BLaER1 (cell line): ENCODE data around the gene RALGAPA1.
A peak's percentile ranks its signal among the peaks of the same experiment; 100 is the strongest.

Experiments
- H3K27ac ChIP-seq: shearing (Covaris generic); formaldehyde crosslinking; 2 replicates; pipeline ENCODE4 v1.8.1; 2022
- H3K27me3 ChIP-seq: shearing (Covaris generic); formaldehyde crosslinking; 2 replicates; pipeline ENCODE4 v1.8.1; 2022
- H3K36me3 ChIP-seq: shearing (Covaris generic); formaldehyde crosslinking; 2 replicates; pipeline ENCODE4 v1.8.1; 2022
- H3K4me1 ChIP-seq: shearing (Covaris generic); formaldehyde crosslinking; 2 replicates; pipeline ENCODE4 v1.8.1; 2022
- H3K4me2 ChIP-seq: shearing (Covaris generic); formaldehyde crosslinking; 2 replicates; pipeline ENCODE4 v1.8.1; 2022
- H3K4me3 ChIP-seq: shearing (Covaris generic); formaldehyde crosslinking; 2 replicates; pipeline ENCODE4 v1.8.1; 2022
- H3K9ac ChIP-seq: shearing (Covaris generic); formaldehyde crosslinking; 2 replicates; pipeline ENCODE4 v1.8.1; 2022
- H3K9me3 ChIP-seq: shearing (Covaris generic); formaldehyde crosslinking; 2 replicates; pipeline ENCODE4 v1.8.1; 2022
- H4K20me1 ChIP-seq: shearing (Covaris generic); formaldehyde crosslinking; 2 replicates; pipeline ENCODE4 v1.8.1; 2022
- Cebpa-rat ChIP-seq: shearing (Covaris generic); IDR thresholded peaks from 2 replicates; pipeline ENCODE4 v1.8.1; 2022

RALGAPA1 gene

DNA sequence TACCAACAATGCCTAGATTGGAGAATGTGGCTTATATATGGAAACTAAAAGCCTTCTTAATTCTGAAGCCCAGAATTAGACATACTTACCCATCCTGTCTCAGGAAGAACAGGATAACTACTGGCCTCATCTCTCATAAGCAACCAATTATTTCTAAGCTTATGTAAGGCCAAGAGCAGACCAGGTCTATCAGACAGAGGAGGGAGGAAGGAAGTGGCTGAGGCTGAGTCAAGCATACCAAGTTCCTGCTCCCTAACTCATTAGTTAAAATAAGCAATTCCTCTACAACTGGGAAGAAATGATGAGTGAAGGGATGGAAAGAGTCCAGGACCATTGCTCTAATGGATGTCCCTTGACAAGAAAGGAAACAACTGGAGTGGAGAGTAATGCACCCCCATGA lies 302.2 kb downstream of the RALGAPA1 start:
- no peaks in the 10 kb centered on the region for H3K27me3 ChIP-seq
- H3K4me1 ChIP-seq: peaks cover 8% of the 10 kb centered on the region
- no peaks in the 10 kb centered on the region for H3K36me3 ChIP-seq
- TF ChIP-seq Cebpa-rat: no peak
- H3K9ac ChIP-seq: no peak overlapping the region
- H3K4me3 ChIP-seq: no peak overlapping the region
- H3K9me3 ChIP-seq: no peaks in the 10 kb centered on the region
- no peaks in the 10 kb centered on the region for H4K20me1 ChIP-seq
- no peak overlapping the region for H3K27ac ChIP-seq
- peak overlapping the region; percentile 31 for H3K4me2 ChIP-seq

- Histone ChIP-seq H3K4me2 (peak overlapping the region; percentile 31; the same call in 1 of the 2 replicates), H4K20me1 (no peaks in the 10 kb centered on the region), H3K4me3 (no peak overlapping the region), H3K27ac (no peak overlapping the region), H3K36me3 (no peaks in the 10 kb centered on the region), H3K27me3 (no peaks in the 10 kb centered on the region), H3K4me1 (peaks cover 8% of the 10 kb centered on the region), H3K9ac (no peak overlapping the region), H3K9me3 (no peaks in the 10 kb centered on the region)
- TF ChIP-seq Cebpa-rat: no peak
These were observed 302.6 kb downstream of the RALGAPA1 start for GRCh38 chr14:35506461-35506860.

DNA sequence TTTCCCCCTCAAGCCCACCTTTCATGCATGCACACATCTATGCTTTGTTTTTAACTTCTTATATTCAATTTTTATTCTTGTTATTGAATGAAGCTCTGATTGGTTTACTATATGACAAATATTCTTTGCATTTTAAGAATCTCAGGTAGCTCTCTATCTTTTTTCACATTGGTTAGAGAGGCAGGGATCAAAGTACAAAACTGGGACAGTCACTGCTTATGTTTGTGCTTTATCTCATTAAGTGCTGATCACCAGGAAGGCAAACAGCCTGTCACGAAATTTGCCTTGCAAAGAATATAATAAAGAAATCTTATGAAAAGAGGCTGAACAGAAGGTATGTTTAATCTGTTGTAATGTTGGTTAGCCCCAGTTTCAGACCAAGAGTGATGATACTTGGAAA lies 304.8 kb downstream of the RALGAPA1 start:
- no peaks in the 10 kb centered on the region for H4K20me1 ChIP-seq
- no peaks in the 10 kb centered on the region for H3K27me3 ChIP-seq
- H3K4me3 ChIP-seq: no peak overlapping the region
- H3K36me3 ChIP-seq: no peaks in the 10 kb centered on the region
- H3K9me3 ChIP-seq: no peaks in the 10 kb centered on the region
- peaks cover 8% of the 10 kb centered on the region for H3K4me1 ChIP-seq
- no peak overlapping the region for H3K9ac ChIP-seq
- no peak for TF ChIP-seq Cebpa-rat
- no peak overlapping the region for H3K27ac ChIP-seq
- no peak overlapping the region for H3K4me2 ChIP-seq

DNA sequence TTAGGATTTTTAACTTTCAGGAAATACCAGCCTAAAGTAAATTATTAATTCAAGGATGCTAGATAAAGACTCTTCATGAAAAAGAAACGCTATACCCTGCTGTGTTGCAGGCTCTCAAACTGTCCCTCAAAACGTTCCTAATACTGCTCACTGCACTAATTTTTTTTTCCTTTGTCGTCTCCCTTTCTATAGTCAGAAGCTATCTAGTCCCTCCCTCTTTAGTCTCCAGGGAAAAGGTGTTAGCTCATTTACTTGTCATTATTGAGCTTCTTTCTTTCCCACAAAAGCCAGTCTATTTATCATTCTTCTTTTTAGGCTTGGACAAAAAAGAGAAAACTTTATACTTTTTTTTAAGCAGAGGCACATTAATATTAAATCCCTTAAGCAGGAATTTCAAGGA lies 305.4 kb downstream of the RALGAPA1 start:
- no peak overlapping the region for H3K4me2 ChIP-seq
- H3K36me3 ChIP-seq: no peaks in the 10 kb centered on the region
- no peak for TF ChIP-seq Cebpa-rat
- no peaks in the 10 kb centered on the region for H4K20me1 ChIP-seq
- no peak overlapping the region for H3K4me3 ChIP-seq
- H3K27ac ChIP-seq: no peak overlapping the region
- H3K27me3 ChIP-seq: no peaks in the 10 kb centered on the region
- H3K9ac ChIP-seq: no peak overlapping the region
- no peaks in the 10 kb centered on the region for H3K9me3 ChIP-seq
- H3K4me1 ChIP-seq: peaks cover 8% of the 10 kb centered on the region

- H3K36me3 ChIP-seq: no peaks in the 10 kb centered on the region
- no peak overlapping the region for H3K9ac ChIP-seq
- no peak for TF ChIP-seq Cebpa-rat
- H3K27me3 ChIP-seq: no peaks in the 10 kb centered on the region
- H3K9me3 ChIP-seq: no peaks in the 10 kb centered on the region
- H3K4me3 ChIP-seq: no peak overlapping the region
- no peak overlapping the region for H3K27ac ChIP-seq
- no peak overlapping the region for H3K4me2 ChIP-seq
- H4K20me1 ChIP-seq: no peaks in the 10 kb centered on the region
- H3K4me1 ChIP-seq: no peaks in the 10 kb centered on the region
These were observed 309.9 kb downstream of the RALGAPA1 start for GRCh38 chr14:35499180-35499579.

DNA sequence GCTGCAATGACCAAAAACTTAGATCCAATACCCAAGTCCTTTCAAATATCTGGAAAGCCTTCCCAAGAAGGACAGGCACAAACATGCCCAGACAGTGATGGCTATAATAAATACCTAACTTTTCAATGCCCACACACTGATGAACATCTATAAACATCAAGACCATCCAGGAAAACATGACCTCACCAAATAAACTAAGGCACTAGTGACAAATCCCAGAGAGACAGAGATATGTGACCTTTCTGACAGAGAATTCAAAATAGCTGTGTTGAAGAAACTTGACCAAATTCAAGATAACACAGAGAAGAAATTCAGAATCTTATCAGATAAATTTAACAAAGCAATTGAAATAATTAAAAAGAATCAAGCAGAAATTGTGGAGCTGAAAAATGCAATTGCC lies 313.8 kb downstream of the RALGAPA1 start:
- H3K4me3 ChIP-seq: no peak overlapping the region
- H4K20me1 ChIP-seq: no peaks in the 10 kb centered on the region
- no peak overlapping the region for H3K9ac ChIP-seq
- H3K9me3 ChIP-seq: 0 out of 2 replicates have a peak, but pooled peaks cover 3% of the 10 kb centered on the region
- no peaks in the 10 kb centered on the region for H3K27me3 ChIP-seq
- H3K36me3 ChIP-seq: no peaks in the 10 kb centered on the region
- H3K4me1 ChIP-seq: no peaks in the 10 kb centered on the region
- no peak overlapping the region for H3K27ac ChIP-seq
- H3K4me2 ChIP-seq: no peak overlapping the region
- TF ChIP-seq Cebpa-rat: no peak

- no peak overlapping the region for H3K4me2 ChIP-seq
- no peaks in the 10 kb centered on the region for H3K4me1 ChIP-seq
- H3K9ac ChIP-seq: no peak overlapping the region
- 0 out of 2 replicates have a peak, but pooled peaks cover 3% of the 10 kb centered on the region for H3K9me3 ChIP-seq
- H4K20me1 ChIP-seq: no peaks in the 10 kb centered on the region
- no peaks in the 10 kb centered on the region for H3K27me3 ChIP-seq
- H3K36me3 ChIP-seq: no peaks in the 10 kb centered on the region
- no peak for TF ChIP-seq Cebpa-rat
- no peak overlapping the region for H3K4me3 ChIP-seq
- no peak overlapping the region for H3K27ac ChIP-seq
These were observed 316.5 kb downstream of the RALGAPA1 start for GRCh38 chr14:35492569-35493014.
